Measurements from ENCODE around the gene A1CF. TPM values are rescaled to one million over a fixed set of nuclear protein-coding genes. Genes with fewer than 3 reads are reported as not detected.
"Not testable (repeated sequence)": the region's sequence is repeated elsewhere in the genome, so short reads cannot be mapped to it uniquely, and the experiment has no call there.

The A1CF gene
- total RNA-seq, 3 donors from 2014 or later, result under 0.01 TPM; not detected in 2

- Histone ChIP-seq H3K36me3 (no peaks in the 10 kb centered on the region), H3K4me3 (no peak overlapping the region), H3K27ac (no peak overlapping the region), H3K9me3 (no peaks in the 10 kb centered on the region), H3K27me3 (no peaks in the 10 kb centered on the region), H3K4me1 (no peaks in the 10 kb centered on the region)
- no peak for DNase-seq (ENCODE audit: low spot score in 2 of 2)
- intact Hi-C loops (cut with DNase I; ENCODE audit: low total_unique reads), result no loop called here
- TF ChIP-seq CTCF (IDR thresholded peaks at IDR 0.05) (no peak), POLR2A (IDR thresholded peaks at IDR 0.05) (no peak), POLR2AphosphoS5 (IDR thresholded peaks at IDR 0.05) (no peak)
These were observed 88.7 kb downstream of the A1CF start for GRCh38 chr10:50796693-50797092.

GRCh38 chr10:50794490-50794889 lies 90.9 kb downstream of the A1CF start:
- no peak for DNase-seq (ENCODE audit: low spot score in 2 of 2)
- H3K27ac ChIP-seq, result no peak overlapping the region
- H3K4me3 ChIP-seq, result no peak overlapping the region
- intact Hi-C loops (cut with DNase I; ENCODE audit: low total_unique reads), result no loop called here
- H3K36me3 ChIP-seq, result no peaks in the 10 kb centered on the region
- TF ChIP-seq CTCF (IDR thresholded peaks at IDR 0.05) (no peak), POLR2A (IDR thresholded peaks at IDR 0.05) (no peak), POLR2AphosphoS5 (IDR thresholded peaks at IDR 0.05) (no peak)
- H3K27me3 ChIP-seq, result no peaks in the 10 kb centered on the region
- no peaks in the 10 kb centered on the region for H3K4me1 ChIP-seq
- no peaks in the 10 kb centered on the region for H3K9me3 ChIP-seq

- H3K4me1 ChIP-seq, result no peaks in the 10 kb centered on the region
- DNase-seq (ENCODE audit: low spot score in 2 of 2), result no peak
- intact Hi-C loops (cut with DNase I; ENCODE audit: low total_unique reads), result no loop called here
- no peak overlapping the region for H3K4me3 ChIP-seq
- no peaks in the 10 kb centered on the region for H3K27me3 ChIP-seq
- no peaks in the 10 kb centered on the region for H3K9me3 ChIP-seq
- H3K27ac ChIP-seq, result no peak overlapping the region
- TF ChIP-seq CTCF (IDR thresholded peaks at IDR 0.05) (no peak), POLR2A (IDR thresholded peaks at IDR 0.05) (no peak), POLR2AphosphoS5 (IDR thresholded peaks at IDR 0.05) (no peak)
- H3K36me3 ChIP-seq, result no peaks in the 10 kb centered on the region
These were observed 96.2 kb downstream of the A1CF start for GRCh38 chr10:50788951-50789945.

GRCh38 chr10:50787962-50788361 lies 97.5 kb downstream of the A1CF start:
- DNase-seq (ENCODE audit: low spot score in 2 of 2); H3K36me3 ChIP-seq; H3K27ac ChIP-seq; H3K9me3 ChIP-seq; H3K4me1 ChIP-seq; H3K4me3 ChIP-seq; H3K27me3 ChIP-seq; intact Hi-C loops (cut with DNase I; ENCODE audit: low total_unique reads): not testable (repeated sequence)

GRCh38 chr10:50782017-50782416 lies 103.4 kb downstream of the A1CF start:
- intact Hi-C loops (cut with DNase I; ENCODE audit: low total_unique reads); H3K27me3 ChIP-seq; H3K36me3 ChIP-seq; H3K4me1 ChIP-seq; H3K9me3 ChIP-seq; DNase-seq (ENCODE audit: low spot score in 2 of 2); H3K4me3 ChIP-seq; H3K27ac ChIP-seq: not testable (repeated sequence)

GRCh38 chr10:50780036-50780435 lies 105.4 kb downstream of the A1CF start:
- H3K9me3 ChIP-seq, result not testable (repeated sequence)

GRCh38 chr10:50774868-50775267 lies 110.6 kb downstream of the A1CF start:
- intact Hi-C loops (cut with DNase I; ENCODE audit: low total_unique reads), result not testable (repeated sequence)

More at GRCh38 chr10:50780036-50780435, 105.4 kb downstream of the A1CF start:
- DNase-seq (ENCODE audit: low spot score in 2 of 2); H3K36me3 ChIP-seq; H3K27ac ChIP-seq; H3K4me3 ChIP-seq; H3K27me3 ChIP-seq; H3K4me1 ChIP-seq; intact Hi-C loops (cut with DNase I; ENCODE audit: low total_unique reads): not testable (repeated sequence)

GRCh38 chr10:50772042-50772441 lies 113.4 kb downstream of the A1CF start:
- H3K4me3 ChIP-seq; DNase-seq (ENCODE audit: low spot score in 2 of 2); H3K36me3 ChIP-seq; H3K9me3 ChIP-seq; H3K27me3 ChIP-seq; intact Hi-C loops (cut with DNase I; ENCODE audit: low total_unique reads); H3K27ac ChIP-seq; H3K4me1 ChIP-seq: not testable (repeated sequence)

More at GRCh38 chr10:50774868-50775267, 110.6 kb downstream of the A1CF start:
- not testable (repeated sequence) for H3K9me3 ChIP-seq; H3K27me3 ChIP-seq; H3K36me3 ChIP-seq; DNase-seq (ENCODE audit: low spot score in 2 of 2); H3K27ac ChIP-seq; H3K4me3 ChIP-seq; H3K4me1 ChIP-seq

GRCh38 chr10:50766774-50767513 lies 118.5 kb downstream of the A1CF start:
- H3K9me3 ChIP-seq; intact Hi-C loops (cut with DNase I; ENCODE audit: low total_unique reads): not testable (repeated sequence)

More at GRCh38 chr10:50766774-50767513, 118.5 kb downstream of the A1CF start:
- not testable (repeated sequence) for H3K4me1 ChIP-seq; H3K27ac ChIP-seq; H3K36me3 ChIP-seq; H3K27me3 ChIP-seq; H3K4me3 ChIP-seq; DNase-seq (ENCODE audit: low spot score in 2 of 2)

Data from breast epithelium (tissue), 4 donors.